SK-N-DZ (cell line): ENCODE measurements around the gene SPDYE4.

Source experiments
- DNase-seq: peaks from one replicate; pipeline ENCODE4 v3.0.0-alpha.2; 2015; ENCODE audit warnings: low spot score

The SPDYE4 gene

GRCh38 chr17:8712698-8713097 lies 45.6 kb downstream of the SPDYE4 start:
- DNase-seq: no peak

- DNase-seq: no peak
Observed at GRCh38 chr17:8711291-8711690, 47.1 kb downstream of the SPDYE4 start.

- no peak for DNase-seq
Observed at GRCh38 chr17:8710813-8711212, 47.5 kb downstream of the SPDYE4 start.

DNA sequence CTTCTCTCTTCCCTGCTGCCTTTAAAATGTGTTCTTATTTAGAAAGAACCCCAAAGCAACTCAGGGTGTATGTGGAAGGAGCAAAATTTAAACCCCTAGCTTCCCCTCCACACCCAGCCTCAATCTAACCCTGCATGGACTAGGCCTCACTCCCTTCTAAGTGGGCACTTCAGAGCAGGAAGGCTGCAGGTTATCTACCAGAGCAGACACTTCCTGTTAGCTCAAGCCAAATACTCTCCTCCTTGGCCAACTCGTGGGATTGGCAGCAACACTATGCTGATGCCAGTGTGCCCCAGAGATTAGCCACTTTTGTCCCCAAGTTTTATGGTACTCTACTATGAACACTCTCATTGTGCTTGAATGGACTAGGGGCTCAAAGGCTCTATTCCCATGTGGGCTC lies 49.3 kb downstream of the SPDYE4 start:
- no peak for DNase-seq

- DNase-seq: no peak
Observed at GRCh38 chr17:8708025-8708461, 50.3 kb downstream of the SPDYE4 start.

DNA sequence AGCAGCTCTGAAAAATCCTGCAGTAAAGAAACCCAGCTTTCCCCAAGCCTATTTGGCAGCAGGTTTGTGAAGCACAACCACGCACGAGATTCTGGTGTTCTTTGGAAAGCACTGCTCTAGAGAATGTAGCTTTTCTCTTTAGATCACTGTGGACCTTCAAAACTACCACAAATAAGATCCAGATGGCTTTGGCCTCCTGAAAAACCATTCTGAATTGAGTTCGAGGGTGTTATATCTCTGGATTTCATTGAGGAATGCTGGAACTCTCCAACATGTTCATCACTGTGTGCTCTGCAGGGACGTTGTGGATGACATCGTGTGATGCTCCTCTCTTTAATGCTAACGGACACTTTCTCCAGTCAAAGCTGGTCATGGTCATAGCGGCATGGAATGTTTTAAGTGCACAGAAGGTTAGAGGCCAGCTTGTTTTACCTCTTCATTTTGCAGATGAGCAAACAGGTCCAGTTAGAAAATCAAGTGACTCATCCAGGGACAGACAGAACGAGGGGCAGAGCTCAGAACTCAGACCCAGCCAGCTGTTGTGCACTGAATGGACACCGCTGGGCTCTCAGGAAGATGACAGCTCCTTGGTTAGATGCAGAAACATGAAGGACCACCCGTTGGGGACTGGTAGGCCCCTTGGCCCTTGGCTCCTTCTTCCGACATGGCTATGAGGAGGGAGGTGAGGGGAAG lies 50.9 kb downstream of the SPDYE4 start:
- no peak for DNase-seq

DNA sequence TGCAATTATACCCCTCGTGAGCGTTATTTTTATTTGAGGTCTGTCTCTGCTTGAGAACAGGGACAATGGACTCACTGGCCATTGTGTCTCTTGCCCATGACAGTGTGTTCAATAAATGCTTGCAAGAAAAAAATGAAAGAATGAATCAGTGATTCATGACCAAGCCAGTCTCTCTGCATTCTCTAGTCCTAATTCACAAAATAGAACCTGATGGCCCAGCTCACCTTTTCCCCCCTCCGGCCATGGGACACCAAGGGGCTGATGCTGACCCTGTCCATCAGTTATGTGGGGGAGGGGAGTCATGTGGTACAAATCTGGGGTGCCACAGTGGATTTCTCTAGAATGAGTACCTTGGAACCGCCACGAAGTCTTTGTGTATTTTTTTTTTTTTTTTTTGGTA lies 51.9 kb downstream of the SPDYE4 start:
- DNase-seq: no peak

- no peak for DNase-seq
Observed at GRCh38 chr17:8705427-8705826, 52.9 kb downstream of the SPDYE4 start.

DNA sequence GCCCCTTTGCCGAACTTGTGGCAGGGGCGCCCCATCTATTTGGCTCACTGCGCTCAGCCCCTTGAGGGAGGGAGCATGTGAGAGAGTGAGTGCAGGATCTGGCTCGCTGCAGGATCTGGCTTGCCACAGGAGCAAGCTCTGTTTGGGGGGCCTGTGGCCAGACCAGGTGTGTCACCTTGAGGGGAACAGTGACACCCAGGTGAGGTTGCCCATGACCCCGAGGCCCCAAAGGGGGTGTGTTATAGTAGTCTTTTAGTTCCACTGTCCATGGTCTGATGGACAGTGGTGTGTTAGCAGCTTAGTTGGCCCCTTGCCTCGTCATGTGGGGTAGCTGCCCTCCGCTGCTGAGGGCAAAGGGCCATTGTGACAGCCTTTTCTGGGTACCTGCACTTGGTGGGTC lies 55.3 kb downstream of the SPDYE4 start:
- no peak for DNase-seq

DNA sequence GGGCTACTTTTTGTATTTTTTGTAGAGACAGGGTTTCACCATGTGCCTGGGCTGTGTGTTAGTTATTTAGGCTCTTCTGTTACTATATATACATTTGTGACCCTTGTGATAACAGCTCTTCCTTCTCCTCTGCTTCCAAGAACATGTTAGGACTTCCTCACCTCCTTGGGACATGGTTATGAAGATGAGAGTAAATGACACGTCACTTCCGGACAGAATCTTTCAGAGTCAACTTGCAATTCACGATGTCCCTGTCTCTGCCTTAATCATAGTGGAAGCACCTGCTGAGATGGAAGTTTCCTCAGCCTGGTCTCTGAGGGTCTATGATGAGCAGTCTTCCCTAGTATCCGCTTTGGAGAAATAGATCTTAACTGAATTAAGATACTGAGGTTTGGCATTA lies 56.6 kb downstream of the SPDYE4 start:
- no peak for DNase-seq

DNA sequence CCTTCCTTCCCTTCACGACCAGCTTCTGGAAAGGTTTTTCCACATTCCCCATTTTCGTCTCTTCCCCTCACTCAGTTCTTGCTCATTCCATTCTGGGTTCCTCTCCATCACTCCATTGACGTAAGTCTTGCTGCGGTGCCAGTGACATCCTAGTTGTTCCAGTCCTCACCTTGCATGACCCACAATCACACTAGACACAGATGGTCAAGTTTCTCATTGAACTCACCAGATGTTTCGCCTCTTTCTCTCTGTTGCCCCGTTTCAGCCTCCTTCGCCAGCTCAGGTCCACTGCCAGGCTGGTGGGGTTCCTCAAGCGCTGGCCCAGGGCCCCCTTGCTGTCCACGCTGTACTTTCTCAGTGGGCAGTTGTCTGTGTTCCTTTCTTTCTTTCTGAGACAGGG lies 57.1 kb downstream of the SPDYE4 start:
- no peak for DNase-seq
